T47D (cell line): ENCODE data around the gene CACNA1S.

ENCODE experiments used
- DNase-seq, 2 experiments: peaks; one replicate each; pipeline versions ENCODE4 v3.0.0 to v3.0.0-alpha.2; 2011 to 2012; ENCODE audit warnings: low read depth in 1 of 2, low spot score in 1 of 2
- JUND ChIP-seq: IDR thresholded peaks from 2 replicates; pipeline ENCODE4 v1.6.1; 2012; ENCODE audit warnings: low read depth
- in situ Hi-C: cut with HindIII; loops from 2 replicates; pipeline ENCODE4 v1.10.0; 2016; ENCODE audit warnings: low sequenced_read_pairs, low pct_unique_long_range_greater_than_20kb

Gene CACNA1S

DNA sequence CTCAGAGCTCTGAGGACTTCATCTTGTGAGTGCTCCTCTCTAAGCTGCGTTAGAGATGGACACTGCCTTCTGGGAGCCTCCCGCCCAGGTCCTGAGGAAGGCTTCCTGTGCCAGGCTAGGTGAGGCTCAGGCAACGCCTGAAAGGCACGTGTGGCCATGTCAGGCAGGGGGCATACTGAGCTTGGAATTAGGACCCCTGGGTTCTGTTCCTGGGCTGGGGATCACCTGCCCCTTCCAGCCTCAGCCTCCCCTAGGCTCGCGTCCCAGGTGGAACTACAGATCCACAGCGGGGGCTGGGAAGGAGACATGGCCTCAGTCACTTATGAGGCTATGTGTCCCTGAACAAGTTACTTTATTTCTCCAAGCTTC lies 24.8 kb upstream of the CACNA1S start:
- no peak for TF ChIP-seq JUND
- no peak for DNase-seq
- in situ Hi-C loops: no loop called here

DNA sequence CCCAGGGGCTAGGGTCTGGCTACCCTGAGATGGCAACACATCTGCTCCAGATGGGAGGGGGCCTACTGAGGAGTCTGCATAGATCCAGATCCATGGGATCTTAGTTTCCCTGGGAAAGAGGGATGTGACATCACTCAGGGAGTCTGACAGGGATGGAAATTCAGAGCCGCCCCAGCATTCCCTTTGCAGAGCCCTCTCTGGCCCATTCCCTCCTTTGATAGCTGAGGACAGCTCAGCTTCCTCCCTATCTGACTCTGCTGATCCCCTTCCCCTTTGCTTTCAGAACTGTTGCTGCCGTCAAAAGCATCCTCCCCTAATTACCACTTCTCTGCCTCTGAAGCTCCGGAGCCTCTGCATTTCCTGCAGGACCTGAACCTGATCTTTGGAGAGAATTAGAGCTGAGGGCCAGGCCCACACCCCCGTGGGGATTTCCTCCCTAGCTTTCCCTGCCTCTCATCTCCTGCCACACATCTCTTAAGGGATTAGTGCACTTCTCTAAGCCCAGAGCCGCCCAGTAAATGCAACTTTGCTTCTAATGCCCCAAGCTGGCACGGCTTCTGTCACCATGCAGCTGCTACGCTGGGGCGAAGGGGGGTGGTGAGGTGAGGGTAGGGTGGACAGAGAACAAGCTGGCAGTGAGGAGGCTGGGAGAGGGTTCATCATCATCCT lies 24.3 kb upstream of the CACNA1S start:
- TF ChIP-seq JUND: no peak
- in situ Hi-C loops: no loop called here
- no peak for DNase-seq

DNA sequence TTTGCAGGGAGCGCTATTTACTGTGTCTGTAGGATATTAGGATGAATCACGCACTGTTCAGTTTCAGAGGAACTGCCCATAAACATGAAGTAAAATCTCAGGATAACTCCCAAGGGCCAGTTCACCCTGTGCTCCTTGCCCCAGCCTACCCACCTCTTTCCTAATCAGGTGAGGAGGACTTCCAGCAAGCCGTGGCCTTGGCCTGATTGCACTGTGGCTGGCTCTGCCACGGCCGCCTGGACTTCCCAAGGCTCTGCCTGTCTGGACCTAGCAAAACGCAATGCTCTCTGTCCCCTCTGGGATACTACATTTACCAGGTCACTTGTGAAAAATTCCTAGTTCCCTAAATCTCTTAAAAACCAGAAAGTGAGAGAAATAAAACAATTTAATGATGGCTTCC lies 22.2 kb upstream of the CACNA1S start:
- no peak for DNase-seq
- in situ Hi-C loops: no loop called here
- TF ChIP-seq JUND: no peak

DNA sequence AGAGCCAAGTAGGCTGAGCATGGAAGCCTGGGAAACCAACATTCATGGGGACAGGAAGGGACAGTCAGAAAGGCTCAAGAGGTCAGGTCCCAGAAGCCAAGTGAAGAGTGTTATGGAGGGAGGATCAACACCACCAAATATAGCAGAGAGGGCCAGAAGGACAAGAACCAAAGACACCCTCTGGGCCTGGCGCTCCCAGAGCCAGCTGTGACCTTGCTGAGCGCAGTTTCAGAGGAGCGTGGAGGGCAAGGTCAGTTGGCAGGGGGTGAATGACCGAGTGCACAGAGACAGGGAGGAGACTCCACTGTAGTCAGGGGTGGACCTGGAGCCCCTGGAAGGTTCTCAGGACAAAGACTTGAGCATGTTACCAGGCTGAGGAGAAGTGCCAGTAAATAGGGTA lies 19.2 kb upstream of the CACNA1S start:
- no peak for DNase-seq
- in situ Hi-C loops: no loop called here
- TF ChIP-seq JUND: no peak

DNA sequence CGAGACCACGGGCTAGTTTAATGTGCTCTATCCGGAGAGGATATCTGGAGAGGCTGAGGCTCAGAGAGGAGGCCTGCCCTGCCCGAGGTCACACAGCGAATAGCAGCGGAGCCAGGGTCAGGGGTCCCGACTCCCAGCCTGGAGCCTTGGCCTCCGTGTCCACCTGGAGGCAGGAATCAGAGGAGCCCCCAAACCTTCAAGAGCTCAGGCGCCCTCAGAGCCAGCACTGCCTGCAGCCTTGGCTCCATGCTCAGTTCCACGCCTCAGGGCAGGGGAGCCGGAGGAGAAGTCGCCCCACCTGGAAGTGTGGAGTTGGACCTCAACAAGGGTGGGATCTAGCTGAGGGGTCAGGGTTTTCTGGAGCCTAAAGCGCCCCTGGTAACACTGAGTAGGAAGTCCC lies 16.7 kb upstream of the CACNA1S start:
- no peak for TF ChIP-seq JUND
- DNase-seq: no peak
- in situ Hi-C loops: no loop called here

DNA sequence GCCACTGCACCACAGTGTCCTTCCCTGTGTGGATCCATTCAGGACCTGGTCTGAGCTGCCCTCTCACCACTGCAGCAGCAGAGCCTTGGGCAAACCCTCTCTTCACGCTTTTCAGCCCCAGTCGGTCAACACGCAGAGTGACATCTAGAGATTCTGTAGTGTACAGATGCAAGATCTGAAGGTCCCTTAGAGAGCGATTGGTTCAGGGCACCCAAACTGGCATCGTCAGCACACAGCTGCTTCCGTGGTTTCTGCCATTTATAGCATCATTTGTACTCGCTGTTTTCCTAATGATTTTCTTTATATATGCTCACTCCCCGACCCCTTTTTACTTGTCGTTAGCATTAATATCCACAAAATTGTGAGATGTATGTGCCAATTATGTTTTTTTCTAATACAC lies 16.2 kb upstream of the CACNA1S start:
- in situ Hi-C loops: no loop called here
- no peak for DNase-seq
- TF ChIP-seq JUND: no peak

DNA sequence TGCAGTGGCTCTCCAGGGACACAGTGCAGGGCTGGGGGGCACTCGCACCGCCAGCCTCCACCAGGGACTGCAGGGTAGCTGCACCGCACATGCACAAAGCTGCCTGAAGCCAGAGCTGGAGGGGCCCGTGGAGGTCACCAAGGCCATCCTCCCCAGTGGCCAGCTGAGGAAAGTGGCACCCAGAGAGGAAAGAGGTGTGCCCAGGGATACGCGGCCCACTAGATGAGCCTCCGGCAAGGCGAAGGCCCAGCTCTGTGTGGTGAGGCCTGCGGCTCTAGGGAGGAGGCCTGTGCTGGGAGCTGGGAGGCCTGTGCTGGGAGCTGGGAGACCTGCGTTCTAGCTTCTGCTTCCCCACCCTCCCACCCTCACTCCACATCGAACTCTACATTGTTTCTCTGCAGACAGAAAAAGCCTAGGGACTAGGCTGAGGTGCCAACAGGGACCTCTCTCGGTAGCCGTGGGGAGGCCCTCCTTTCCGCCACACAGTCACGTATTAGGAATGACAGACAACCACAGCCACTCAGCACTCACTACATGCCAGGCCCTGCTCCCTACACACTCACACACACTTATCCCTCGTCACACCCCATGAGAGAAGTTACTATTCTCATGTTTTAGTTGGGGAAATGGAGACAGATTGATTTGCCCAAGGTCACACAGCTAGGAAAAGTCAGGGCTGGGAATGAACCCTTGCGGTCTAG lies 15.7 kb upstream of the CACNA1S start:
- no peak for TF ChIP-seq JUND
- in situ Hi-C loops: no loop called here
- DNase-seq: no peak

DNA sequence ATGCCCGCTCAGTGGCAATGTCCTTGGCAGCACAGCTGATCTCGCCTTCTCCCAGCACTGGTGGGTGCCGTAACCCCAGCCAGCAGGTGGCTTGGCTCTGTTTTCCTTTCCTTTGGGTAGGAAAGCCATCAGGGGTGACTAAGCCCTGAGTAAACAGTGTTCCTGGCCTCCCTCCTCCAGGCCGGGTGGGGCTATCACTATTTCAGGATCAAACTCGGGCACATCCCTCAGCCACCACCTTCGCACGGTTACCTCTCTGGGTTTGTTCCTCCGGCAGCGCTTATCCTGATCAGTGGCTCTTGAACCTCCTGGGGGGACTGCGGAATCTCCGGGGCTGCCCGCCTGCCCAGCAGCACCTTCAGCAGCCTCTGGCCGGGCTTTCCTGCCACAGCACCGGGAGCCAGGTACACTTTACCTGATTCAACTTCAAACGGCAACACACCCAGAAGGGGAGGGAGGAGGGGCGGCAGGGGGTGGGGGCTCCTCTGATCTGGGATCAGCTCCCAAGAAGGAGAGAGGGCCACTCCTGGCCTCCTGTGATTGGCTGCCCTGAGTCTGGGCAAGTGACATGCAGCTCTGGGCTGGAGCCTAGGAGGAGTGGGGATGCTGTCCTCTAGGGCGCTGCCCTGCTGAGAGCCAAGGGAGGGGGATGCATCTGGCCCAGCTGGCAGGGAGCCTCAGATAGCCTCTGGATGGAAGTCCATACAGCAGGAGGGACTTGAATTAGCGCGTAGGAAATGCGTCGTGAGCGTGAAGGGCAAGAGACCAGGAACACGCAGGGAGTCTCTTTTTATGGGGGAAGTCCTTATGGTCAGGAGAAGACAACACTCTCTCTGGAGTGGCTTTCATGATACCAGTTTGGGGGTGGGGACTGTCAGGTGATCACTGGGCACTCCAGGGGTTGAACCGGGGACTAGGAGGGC lies 14.9 kb upstream of the CACNA1S start, which contains the start of gene ASCL5:
ASCL5 (minus strand) TSS at position 353 of the 923 bp plus-strand sequence. CDS start 11,812 bp downstream, outside the sequence.
- in situ Hi-C loops: no loop called here
- DNase-seq: no peak
- TF ChIP-seq JUND: no peak

DNA sequence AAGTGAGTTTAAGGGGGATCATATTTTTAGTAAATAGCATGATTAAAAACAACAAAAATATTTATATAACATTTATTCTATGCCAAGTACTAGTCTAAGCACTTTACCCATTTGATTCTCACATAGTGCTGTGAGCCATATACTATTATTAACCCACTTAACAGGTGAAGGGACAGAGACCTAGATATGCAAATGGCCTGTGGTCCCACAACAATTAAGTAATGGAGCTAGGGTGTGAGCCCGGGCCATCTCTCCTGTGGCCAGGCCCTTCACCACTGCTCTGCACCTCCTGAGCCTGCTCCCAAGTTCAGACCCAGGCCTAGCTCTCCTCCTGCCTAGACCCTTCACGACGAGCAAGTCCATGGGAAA lies 14.2 kb upstream of the CACNA1S start:
- no peak for DNase-seq
- in situ Hi-C loops: no loop called here
- TF ChIP-seq JUND: no peak

DNA sequence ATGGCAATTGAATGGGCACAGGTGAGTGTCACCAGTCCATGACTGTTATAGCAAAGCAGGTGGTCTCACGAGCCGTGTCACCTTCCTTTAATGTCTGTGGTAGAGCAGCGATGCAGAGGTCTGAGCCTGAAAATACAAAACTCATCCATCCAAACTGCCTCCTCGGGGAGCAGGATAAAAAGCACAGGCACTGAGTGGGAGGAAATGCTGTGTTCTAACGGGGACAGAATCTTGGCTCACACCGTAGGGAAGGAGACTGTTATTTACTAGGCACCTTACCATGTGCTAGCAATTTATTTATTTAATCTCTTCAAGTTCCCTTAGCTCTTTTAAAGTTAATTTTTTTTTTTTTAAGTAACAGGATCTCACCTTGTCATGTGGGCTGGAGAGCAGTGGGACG lies 13.6 kb upstream of the CACNA1S start:
- in situ Hi-C loops: no loop called here
- no peak for DNase-seq
- no peak for TF ChIP-seq JUND

DNA sequence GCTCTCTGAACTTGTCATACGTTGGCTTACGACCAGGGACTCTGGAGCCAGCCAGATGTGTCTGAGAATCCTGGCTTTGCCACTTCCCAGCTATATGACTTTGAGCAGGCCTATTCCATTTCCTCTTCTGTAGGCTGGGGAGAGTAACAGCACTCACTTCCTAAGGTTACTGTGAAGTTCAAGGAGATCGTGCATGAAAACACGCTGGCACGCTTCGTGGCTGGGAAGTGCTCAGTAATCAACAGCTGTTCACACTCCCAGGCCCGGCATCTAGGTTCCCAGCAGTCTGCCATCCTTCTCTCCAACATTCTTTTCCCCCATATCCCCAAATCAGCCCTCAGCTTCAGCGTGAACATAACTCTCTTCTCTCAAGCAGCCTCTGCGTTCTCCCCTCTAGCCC lies 12.8 kb upstream of the CACNA1S start:
- no peak for TF ChIP-seq JUND
- in situ Hi-C loops: no loop called here
- DNase-seq: no peak

DNA sequence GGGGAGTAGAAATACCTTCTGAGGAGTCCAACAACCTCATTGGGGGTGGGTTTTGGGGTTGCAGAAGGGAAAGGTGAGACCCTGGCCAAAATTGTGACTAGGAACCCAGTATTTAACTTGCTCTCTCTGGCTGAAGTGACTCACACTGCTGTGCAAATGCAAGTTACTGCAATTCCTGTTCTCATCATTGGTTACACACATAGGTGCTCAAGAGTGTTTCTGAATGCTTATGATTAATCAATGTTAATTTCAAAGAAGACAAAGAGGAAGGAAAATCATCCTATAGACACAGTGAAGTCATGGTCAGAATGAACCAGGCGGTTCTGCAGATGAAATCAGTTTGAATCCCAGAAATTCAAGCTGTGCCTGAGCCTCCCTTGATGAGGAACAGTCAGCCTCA lies 11.6 kb upstream of the CACNA1S start:
- no peak for TF ChIP-seq JUND
- no peak for DNase-seq
- in situ Hi-C loops: no loop called here

DNA sequence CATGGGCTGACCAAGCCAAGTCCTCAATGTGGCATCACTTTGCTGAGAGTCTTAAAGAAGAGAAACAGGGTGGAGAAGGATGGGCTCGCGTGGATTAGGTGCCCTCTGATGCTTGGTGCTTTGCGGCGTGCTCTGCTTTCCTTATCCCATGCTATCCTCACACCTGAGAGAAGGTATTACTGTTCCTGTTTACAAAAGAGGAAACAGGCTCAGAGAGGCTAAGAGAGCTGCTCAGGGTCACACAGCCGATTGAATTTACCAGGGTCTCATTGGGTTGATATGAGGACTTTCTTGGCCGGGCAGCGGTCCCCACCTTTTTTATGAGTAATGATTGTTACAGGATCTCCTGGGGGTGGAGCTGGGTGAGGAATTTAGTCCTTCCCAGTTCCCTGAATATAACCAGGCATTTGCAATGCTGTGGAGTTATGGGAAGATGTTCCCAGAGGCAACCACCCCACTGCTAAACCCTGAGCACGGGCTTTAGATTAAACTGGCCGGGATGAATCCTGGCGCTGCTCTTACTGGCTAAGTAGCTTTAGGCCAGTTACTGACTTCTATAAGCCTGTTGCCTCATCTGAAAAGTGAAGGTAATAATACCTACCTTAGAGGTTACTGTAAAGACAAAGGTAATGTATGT lies 10.2 kb upstream of the CACNA1S start:
- in situ Hi-C loops: no loop called here
- DNase-seq: no peak
- TF ChIP-seq JUND: no peak
